Neural progenitor cell (in vitro differentiated cells): ENCODE data around the gene MRPL2.

Experiments used
- EZH2 ChIP-seq: fragments of 200-600 bp; sonication (generic); IDR thresholded peaks from 2 replicates; pipeline ENCODE4 v1.6.1; 2017; ENCODE audit warnings: antibody characterized with exemption, mild to moderate bottlenecking, moderate library complexity
- EZH2phosphoT487 ChIP-seq: fragments of 200-600 bp; sonication (generic); IDR thresholded peaks from 2 replicates; pipeline ENCODE4 v1.6.1; 2017; ENCODE audit warnings: antibody characterized with exemption
- TF ChIP-seq, protein P1 (sequence below): fragments of 200-600 bp; sonication (generic); IDR thresholded peaks from 2 replicates; pipeline ENCODE4 v1.5.1; 2017; ENCODE audit warnings: antibody characterized with exemption, mild to moderate bottlenecking

DNA sequence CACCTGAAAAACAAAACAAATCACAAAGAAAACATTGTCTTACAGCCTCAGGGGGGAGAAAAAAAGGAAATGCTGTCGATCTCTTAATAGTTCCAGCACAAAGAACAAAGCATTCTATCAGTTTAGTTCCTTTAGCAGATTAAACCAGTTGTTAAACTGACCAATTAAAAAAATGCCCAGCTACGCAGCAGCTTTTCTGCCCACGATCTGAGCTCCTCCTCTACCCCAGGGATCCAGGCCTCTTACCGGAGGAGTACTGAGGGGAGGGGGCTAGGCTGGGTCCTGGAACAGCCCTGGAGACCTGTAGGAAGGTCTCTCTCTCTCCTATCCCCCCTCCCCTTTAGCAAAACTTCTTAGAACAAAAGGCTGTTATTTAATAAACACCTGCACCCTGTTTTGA is 30.2 kb upstream of the MRPL2 start:
- TF ChIP-seq, protein P1, sequence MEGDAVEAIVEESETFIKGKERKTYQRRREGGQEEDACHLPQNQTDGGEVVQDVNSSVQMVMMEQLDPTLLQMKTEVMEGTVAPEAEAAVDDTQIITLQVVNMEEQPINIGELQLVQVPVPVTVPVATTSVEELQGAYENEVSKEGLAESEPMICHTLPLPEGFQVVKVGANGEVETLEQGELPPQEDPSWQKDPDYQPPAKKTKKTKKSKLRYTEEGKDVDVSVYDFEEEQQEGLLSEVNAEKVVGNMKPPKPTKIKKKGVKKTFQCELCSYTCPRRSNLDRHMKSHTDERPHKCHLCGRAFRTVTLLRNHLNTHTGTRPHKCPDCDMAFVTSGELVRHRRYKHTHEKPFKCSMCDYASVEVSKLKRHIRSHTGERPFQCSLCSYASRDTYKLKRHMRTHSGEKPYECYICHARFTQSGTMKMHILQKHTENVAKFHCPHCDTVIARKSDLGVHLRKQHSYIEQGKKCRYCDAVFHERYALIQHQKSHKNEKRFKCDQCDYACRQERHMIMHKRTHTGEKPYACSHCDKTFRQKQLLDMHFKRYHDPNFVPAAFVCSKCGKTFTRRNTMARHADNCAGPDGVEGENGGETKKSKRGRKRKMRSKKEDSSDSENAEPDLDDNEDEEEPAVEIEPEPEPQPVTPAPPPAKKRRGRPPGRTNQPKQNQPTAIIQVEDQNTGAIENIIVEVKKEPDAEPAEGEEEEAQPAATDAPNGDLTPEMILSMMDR: no peak
- TF ChIP-seq EZH2 (no peak), EZH2phosphoT487 (no peak)
